Measurements from ENCODE around the gene TM2D3.
"Not testable (repeated sequence)": the region's sequence is repeated elsewhere in the genome, so short reads cannot be mapped to it uniquely, and the experiment has no call there.

TM2D3 gene

DNA sequence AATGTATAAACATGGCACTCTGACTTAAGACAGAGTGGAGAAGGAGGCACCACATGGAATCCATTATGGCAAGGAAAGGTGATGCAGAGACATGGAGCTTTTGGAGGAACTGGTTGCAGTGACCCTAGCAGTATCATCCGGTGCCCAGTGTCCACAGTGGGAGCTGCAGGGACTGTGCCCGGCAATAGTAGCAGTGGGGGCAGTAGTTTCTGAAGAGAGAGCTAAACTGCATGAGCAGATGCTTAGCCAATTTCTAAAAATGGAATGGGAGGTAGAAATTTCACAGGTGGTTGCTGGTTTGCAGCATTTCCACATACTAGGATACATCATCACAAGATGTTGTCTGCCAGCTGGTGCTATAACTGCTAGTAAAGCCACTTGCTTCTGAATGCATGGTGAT is 7.8 kb upstream of the TM2D3 start:
- ATAC-seq, result no peak
- TF ChIP-seq OSR1 (CRISPR knock-in tag; IDR thresholded peaks at IDR 0.05), result no peak
- TF ChIP-seq RARB (CRISPR knock-in tag; IDR thresholded peaks at IDR 0.05), result no peak
- TF ChIP-seq PPARA (CRISPR knock-in tag; IDR thresholded peaks at IDR 0.05; ENCODE audit: borderline replicate concordance), result no peak
- TF ChIP-seq ZFP3 (CRISPR knock-in tag; IDR thresholded peaks at IDR 0.05), result no peak
- TF ChIP-seq, protein P1, sequence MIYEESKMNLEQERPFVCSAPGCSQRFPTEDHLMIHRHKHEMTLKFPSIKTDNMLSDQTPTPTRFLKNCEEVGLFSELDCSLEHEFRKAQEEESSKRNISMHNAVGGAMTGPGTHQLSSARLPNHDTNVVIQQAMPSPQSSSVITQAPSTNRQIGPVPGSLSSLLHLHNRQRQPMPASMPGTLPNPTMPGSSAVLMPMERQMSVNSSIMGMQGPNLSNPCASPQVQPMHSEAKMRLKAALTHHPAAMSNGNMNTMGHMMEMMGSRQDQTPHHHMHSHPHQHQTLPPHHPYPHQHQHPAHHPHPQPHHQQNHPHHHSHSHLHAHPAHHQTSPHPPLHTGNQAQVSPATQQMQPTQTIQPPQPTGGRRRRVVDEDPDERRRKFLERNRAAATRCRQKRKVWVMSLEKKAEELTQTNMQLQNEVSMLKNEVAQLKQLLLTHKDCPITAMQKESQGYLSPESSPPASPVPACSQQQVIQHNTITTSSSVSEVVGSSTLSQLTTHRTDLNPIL (CRISPR knock-in tag; IDR thresholded peaks at IDR 0.05; ENCODE audit: low read depth), result no peak
- TF ChIP-seq ZNF8 (CRISPR knock-in tag; IDR thresholded peaks at IDR 0.05), result no peak
- TF ChIP-seq, protein P2, sequence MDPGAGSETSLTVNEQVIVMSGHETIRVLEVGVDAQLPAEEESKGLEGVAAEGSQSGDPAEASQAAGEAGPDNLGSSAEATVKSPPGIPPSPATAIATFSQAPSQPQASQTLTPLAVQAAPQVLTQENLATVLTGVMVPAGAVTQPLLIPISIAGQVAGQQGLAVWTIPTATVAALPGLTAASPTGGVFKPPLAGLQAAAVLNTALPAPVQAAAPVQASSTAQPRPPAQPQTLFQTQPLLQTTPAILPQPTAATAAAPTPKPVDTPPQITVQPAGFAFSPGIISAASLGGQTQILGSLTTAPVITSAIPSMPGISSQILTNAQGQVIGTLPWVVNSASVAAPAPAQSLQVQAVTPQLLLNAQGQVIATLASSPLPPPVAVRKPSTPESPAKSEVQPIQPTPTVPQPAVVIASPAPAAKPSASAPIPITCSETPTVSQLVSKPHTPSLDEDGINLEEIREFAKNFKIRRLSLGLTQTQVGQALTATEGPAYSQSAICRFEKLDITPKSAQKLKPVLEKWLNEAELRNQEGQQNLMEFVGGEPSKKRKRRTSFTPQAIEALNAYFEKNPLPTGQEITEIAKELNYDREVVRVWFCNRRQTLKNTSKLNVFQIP (CRISPR knock-in tag; IDR thresholded peaks at IDR 0.05; ENCODE audit: borderline replicate concordance, low read depth), result no peak
- TF ChIP-seq SNAI2 (CRISPR knock-in tag; IDR thresholded peaks at IDR 0.05), result no peak
- TF ChIP-seq ZC3H10 (CRISPR knock-in tag; IDR thresholded peaks at IDR 0.05), result no peak
- no peak for TF ChIP-seq ZFP30 (CRISPR knock-in tag; IDR thresholded peaks at IDR 0.05)
- TF ChIP-seq, protein P3, sequence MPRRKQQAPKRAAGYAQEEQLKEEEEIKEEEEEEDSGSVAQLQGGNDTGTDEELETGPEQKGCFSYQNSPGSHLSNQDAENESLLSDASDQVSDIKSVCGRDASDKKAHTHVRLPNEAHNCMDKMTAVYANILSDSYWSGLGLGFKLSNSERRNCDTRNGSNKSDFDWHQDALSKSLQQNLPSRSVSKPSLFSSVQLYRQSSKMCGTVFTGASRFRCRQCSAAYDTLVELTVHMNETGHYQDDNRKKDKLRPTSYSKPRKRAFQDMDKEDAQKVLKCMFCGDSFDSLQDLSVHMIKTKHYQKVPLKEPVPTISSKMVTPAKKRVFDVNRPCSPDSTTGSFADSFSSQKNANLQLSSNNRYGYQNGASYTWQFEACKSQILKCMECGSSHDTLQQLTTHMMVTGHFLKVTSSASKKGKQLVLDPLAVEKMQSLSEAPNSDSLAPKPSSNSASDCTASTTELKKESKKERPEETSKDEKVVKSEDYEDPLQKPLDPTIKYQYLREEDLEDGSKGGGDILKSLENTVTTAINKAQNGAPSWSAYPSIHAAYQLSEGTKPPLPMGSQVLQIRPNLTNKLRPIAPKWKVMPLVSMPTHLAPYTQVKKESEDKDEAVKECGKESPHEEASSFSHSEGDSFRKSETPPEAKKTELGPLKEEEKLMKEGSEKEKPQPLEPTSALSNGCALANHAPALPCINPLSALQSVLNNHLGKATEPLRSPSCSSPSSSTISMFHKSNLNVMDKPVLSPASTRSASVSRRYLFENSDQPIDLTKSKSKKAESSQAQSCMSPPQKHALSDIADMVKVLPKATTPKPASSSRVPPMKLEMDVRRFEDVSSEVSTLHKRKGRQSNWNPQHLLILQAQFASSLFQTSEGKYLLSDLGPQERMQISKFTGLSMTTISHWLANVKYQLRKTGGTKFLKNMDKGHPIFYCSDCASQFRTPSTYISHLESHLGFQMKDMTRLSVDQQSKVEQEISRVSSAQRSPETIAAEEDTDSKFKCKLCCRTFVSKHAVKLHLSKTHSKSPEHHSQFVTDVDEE (CRISPR knock-in tag; IDR thresholded peaks at IDR 0.05), result no peak
- TF ChIP-seq TOX (CRISPR knock-in tag; IDR thresholded peaks at IDR 0.05; ENCODE audit: borderline replicate concordance), result no peak
- TF ChIP-seq BACH2 (CRISPR knock-in tag; IDR thresholded peaks at IDR 0.05; ENCODE audit: borderline replicate concordance), result no peak
- TF ChIP-seq CSDC2 (CRISPR knock-in tag; IDR thresholded peaks at IDR 0.05), result no peak
- TF ChIP-seq GLIS3 (CRISPR knock-in tag; IDR thresholded peaks at IDR 0.05), result no peak
- no peak for TF ChIP-seq ZNF565 (CRISPR knock-in tag; conservative IDR thresholded peaks at IDR 0.05; ENCODE audit: low read depth)

GRCh38 chr15:101657968-101658784 is 6.0 kb upstream of the TM2D3 start:
- ATAC-seq, result 0 out of 3 replicates have a peak, but pooled peaks have one; percentile 22
- TF ChIP-seq CSRNP3 (CRISPR knock-in tag; IDR thresholded peaks at IDR 0.05) (no peak), PATZ1 (CRISPR knock-in tag; IDR thresholded peaks at IDR 0.05; ENCODE audit: borderline replicate concordance) (no peak), ISL1 (CRISPR knock-in tag; IDR thresholded peaks at IDR 0.05) (peak; percentile 86)

GRCh38 chr15:101657171-101657570 is 5.0 kb upstream of the TM2D3 start:
- TF ChIP-seq, protein P1 (CRISPR knock-in tag; IDR thresholded peaks at IDR 0.05; ENCODE audit: low read depth), result no peak
- TF ChIP-seq ZNF8 (CRISPR knock-in tag; IDR thresholded peaks at IDR 0.05) (no peak), PATZ1 (CRISPR knock-in tag; IDR thresholded peaks at IDR 0.05; ENCODE audit: borderline replicate concordance) (no peak)
- ATAC-seq, result no peak

GRCh38 chr15:101654624-101655337 is 2.6 kb upstream of the TM2D3 start:
- ATAC-seq, result not testable (repeated sequence)
